Skeletal muscle satellite cell (primary cell): ENCODE results near the gene VAV2.
"Not testable (repeated sequence)": the region's sequence is repeated elsewhere in the genome, so short reads cannot be mapped to it uniquely, and the experiment has no call there.

Experiments
- H3K27me3 ChIP-seq: 2 replicates; pipeline ENCODE4 v1.7.0; 2013; ENCODE audit warnings: low read length; ENCODE audit not compliant: control insufficient read depth, insufficient read depth
- H3K36me3 ChIP-seq: 2 replicates; pipeline ENCODE4 v1.7.0; 2013; ENCODE audit warnings: mild to moderate bottlenecking, control low read depth, low read length; ENCODE audit not compliant: insufficient read depth
- H3K4me1 ChIP-seq: 2 replicates; pipeline ENCODE4 v1.7.0; 2013; ENCODE audit warnings: low read length; ENCODE audit not compliant: control insufficient read depth, insufficient read depth
- H3K4me2 ChIP-seq: 2 replicates; pipeline ENCODE4 v1.7.0; 2013; ENCODE audit warnings: mild to moderate bottlenecking, low read length
- H3K4me3 ChIP-seq: 2 replicates; pipeline ENCODE4 v1.7.0; 2013; ENCODE audit warnings: low read length
- H3K9ac ChIP-seq: 2 replicates; pipeline ENCODE4 v1.7.0; 2013; ENCODE audit warnings: mild to moderate bottlenecking, low read depth, low read length, moderate library complexity
- H3K9me3 ChIP-seq: replicated peaks from 2 replicates; pipeline ENCODE4 v1.7.0; 2013; ENCODE audit warnings: mild to moderate bottlenecking, control low read depth, low read length

Gene VAV2

DNA sequence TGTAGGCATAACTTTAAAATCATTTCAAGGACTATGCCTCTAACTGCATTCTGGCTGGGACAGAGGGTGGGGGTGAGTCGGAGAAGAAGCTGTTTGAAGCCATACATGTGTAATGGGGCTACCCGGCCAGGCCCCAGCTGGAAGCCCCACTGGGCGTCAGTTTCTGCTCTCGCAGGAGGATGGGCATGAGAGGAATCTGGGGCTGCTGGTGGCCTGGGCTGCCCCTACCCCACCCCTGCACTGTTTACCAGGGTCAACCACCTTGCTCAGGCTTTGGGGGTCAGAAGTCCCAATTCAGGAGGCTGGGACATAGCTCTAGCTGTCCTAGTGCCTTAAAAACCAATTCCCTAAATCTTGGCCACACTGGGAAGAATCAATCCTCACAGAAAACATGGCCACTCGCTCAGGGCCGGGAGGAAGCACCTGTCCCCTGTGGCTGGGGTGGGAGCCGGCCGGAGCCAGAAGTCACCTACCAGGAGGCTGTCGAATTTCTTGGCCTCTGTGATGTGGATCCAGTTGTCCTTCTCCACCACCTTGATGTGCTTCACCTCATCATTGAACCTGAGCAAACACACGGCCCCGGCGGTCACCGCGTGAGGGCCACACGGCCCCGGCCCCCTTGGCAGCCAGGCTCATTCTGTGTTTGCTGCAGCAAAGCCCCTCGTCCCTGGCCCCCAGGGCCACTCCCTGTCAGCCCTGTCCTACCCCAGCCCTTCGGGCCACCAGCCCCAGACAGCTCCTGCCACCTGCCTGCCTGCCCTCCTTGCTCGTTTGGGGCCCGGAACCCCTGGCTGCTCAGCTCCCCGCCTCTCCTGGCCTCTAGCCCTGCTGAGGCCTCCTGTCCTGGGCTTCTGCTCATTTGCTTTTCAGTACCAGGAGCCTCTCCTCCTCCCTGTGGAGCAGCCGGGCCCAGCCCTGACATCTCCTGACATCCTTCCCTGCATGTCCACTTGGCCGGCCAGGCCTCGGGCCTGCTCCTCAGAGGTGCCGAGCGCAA is 220.3 kb downstream of the VAV2 start:
- H3K9me3 ChIP-seq = peaks cover 10% of the 10 kb centered on the region
- no peaks in the 10 kb centered on the region for H3K27me3 ChIP-seq
- no peaks in the 10 kb centered on the region for H3K4me1 ChIP-seq
- H3K4me3 ChIP-seq = no peak overlapping the region
- no peak overlapping the region for H3K9ac ChIP-seq
- H3K36me3 ChIP-seq = peaks cover 64% of the 10 kb centered on the region
- no peak overlapping the region for H3K4me2 ChIP-seq

GRCh38 chr9:133770076-133770777 is 221.9 kb downstream of the VAV2 start:
- H3K4me3 ChIP-seq = no peak overlapping the region
- H3K9me3 ChIP-seq = peaks cover 10% of the 10 kb centered on the region
- H3K9ac ChIP-seq = no peak overlapping the region
- peaks cover 60% of the 10 kb centered on the region for H3K36me3 ChIP-seq
- H3K27me3 ChIP-seq = no peaks in the 10 kb centered on the region
- H3K4me1 ChIP-seq = no peaks in the 10 kb centered on the region
- no peak overlapping the region for H3K4me2 ChIP-seq

GRCh38 chr9:133769511-133770075 is 222.5 kb downstream of the VAV2 start:
- peaks cover 10% of the 10 kb centered on the region for H3K9me3 ChIP-seq
- no peak overlapping the region for H3K4me2 ChIP-seq
- no peak overlapping the region for H3K9ac ChIP-seq
- no peaks in the 10 kb centered on the region for H3K4me1 ChIP-seq
- H3K27me3 ChIP-seq = no peaks in the 10 kb centered on the region
- no peak overlapping the region for H3K4me3 ChIP-seq
- H3K36me3 ChIP-seq = peaks cover 53% of the 10 kb centered on the region

DNA sequence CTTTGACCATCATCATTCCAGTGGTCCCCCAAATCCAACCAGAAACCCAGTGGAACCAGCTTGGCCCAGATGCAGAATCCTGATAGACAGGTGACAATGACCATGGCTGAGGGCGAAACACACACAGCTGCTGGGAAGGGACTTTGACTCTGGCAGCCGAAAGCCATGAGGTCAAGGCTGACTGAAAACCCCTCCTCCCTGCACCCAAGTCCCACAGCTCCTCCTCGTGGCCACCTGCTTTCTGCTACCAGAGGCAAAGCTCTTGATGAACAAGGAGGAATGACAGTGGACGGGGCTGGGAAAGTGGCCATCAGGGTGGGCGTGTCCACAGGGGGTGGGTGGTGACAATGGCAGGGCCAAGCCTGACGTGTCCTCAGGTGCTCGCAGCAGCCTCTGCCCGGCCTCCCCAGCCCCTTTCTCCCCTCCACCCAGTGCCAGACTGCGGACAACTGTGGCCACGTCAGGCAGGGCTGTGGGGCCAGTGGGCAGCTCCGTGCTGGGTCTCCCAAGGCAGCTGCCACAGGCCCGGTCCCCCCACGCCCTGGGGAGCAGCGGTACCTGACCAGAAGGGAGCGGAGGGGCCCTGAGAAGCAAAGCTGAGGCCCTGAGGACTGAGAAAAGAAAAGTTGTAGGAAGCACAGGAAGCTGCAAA is 223.1 kb downstream of the VAV2 start:
- Histone ChIP-seq H3K4me3 (no peak overlapping the region), H3K27me3 (no peaks in the 10 kb centered on the region), H3K4me1 (peaks cover under 1% of the 10 kb centered on the region), H3K36me3 (peaks cover 50% of the 10 kb centered on the region), H3K9me3 (peaks cover 10% of the 10 kb centered on the region), H3K9ac (no peak overlapping the region), H3K4me2 (no peak overlapping the region)

DNA sequence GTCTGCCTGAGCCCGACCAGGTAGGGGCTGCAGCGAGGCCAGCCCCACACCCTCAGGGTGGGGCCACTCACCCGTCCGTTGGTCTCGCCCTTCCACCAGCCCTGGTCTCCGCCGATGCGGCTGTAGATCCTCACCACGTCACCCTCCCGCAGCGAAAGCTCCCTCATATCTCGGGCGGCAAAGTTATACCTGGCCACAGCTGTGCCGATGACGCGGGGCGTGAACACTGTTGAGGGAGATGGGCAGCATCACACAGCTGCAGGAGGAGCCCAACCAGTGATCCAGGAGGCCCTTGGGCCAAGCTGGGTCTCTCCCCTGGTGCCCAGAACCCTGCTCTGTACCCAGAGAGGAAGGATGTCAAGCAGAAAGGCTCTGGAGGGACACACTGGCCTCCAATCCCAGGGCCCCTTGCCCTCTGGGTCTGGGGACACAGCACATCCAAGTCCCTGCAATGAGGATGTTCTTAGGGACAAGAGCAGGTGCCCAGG is 223.7 kb downstream of the VAV2 start:
- H3K4me3 ChIP-seq = no peak overlapping the region
- peaks cover 51% of the 10 kb centered on the region for H3K36me3 ChIP-seq
- H3K4me2 ChIP-seq = no peak overlapping the region
- peaks cover 2% of the 10 kb centered on the region for H3K4me1 ChIP-seq
- H3K9me3 ChIP-seq = peaks cover 10% of the 10 kb centered on the region
- no peaks in the 10 kb centered on the region for H3K27me3 ChIP-seq
- no peak overlapping the region for H3K9ac ChIP-seq

GRCh38 chr9:133767625-133768024 is 224.5 kb downstream of the VAV2 start:
- Histone ChIP-seq H3K27me3 (no peaks in the 10 kb centered on the region), H3K4me1 (peaks cover 2% of the 10 kb centered on the region), H3K4me3 (no peak overlapping the region), H3K9ac (no peak overlapping the region), H3K4me2 (no peak overlapping the region), H3K9me3 (peaks cover 10% of the 10 kb centered on the region), H3K36me3 (peaks cover 52% of the 10 kb centered on the region)

- H3K9me3 ChIP-seq = peaks cover 10% of the 10 kb centered on the region
- peaks cover 2% of the 10 kb centered on the region for H3K4me1 ChIP-seq
- no peak overlapping the region for H3K4me3 ChIP-seq
- no peaks in the 10 kb centered on the region for H3K27me3 ChIP-seq
- H3K9ac ChIP-seq = no peak overlapping the region
- peaks cover 52% of the 10 kb centered on the region for H3K36me3 ChIP-seq
- no peak overlapping the region for H3K4me2 ChIP-seq
Observed at GRCh38 chr9:133767008-133767407, 225.1 kb downstream of the VAV2 start.

DNA sequence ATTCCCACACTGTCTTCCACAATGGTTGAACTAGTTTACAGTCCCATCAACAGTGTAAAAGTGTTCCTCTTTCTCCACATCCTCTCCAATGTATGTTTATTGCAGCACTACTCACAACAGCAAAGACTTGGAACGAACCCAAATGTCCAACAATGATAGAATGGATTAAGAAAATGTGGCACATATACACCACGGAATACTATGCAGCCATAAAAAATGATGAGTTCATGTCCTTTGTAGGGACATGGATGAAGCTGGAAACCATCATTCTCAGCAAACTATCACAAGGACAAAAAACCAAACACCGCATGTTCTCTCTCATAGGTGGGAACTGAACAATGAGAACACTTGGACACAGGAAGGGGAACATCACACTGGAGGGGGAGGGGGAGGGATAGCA is 225.9 kb downstream of the VAV2 start:
- H3K9ac ChIP-seq, H3K27me3 ChIP-seq, H3K4me3 ChIP-seq, H3K4me1 ChIP-seq, H3K4me2 ChIP-seq, H3K9me3 ChIP-seq: not testable (repeated sequence)
- H3K36me3 ChIP-seq = peaks cover 47% of the 10 kb centered on the region

DNA sequence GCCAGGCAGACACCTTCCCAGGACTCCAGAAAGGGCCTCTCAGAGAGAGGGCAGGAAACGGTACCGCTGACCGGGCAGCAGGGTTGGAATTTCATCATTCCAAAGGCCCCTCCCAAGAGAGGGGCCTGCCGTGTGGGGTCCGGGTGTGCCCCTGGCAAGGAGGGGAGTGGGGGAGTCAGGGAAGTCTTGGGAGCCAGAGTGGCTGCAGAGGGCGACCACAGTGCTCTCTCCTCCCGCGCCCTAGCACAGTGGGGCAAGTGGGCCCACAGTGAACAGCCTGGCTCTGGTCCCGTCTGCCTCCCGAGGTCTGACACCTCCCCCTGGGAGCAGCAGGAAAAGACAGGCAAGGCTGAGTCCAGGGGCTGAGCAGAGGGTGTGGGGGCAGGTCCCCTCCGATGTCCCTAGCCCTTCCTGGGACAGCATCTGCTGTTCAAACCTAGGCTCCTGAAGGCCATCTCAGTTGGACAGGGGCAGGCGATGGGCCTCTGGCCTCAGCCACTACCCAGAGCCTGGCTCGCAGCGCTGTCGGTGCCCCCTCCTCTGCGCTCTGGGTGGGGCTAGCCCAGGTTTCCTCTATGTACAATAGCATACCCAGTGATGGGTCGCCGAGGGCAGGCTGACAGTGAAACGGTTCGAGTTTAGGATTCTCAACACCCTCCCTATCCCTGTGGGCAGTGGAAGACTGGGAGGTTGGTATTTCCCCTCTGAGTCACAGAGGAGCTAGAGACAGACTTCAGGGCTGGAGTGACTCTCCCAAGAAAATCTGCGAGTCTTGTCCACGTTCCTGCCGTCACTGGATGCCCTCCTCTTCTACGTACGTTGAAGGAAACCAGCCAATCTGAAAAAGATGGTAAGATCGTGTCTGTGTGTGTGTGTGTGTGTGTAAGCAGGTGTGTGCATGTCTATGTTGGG is 228.6 kb downstream of the VAV2 start:
- peaks cover 2% of the 10 kb centered on the region for H3K4me1 ChIP-seq
- no peak overlapping the region for H3K4me2 ChIP-seq
- no peaks in the 10 kb centered on the region for H3K27me3 ChIP-seq
- no peak overlapping the region for H3K4me3 ChIP-seq
- H3K36me3 ChIP-seq = peaks cover 35% of the 10 kb centered on the region
- peaks cover 10% of the 10 kb centered on the region for H3K9me3 ChIP-seq
- H3K9ac ChIP-seq = no peak overlapping the region

DNA sequence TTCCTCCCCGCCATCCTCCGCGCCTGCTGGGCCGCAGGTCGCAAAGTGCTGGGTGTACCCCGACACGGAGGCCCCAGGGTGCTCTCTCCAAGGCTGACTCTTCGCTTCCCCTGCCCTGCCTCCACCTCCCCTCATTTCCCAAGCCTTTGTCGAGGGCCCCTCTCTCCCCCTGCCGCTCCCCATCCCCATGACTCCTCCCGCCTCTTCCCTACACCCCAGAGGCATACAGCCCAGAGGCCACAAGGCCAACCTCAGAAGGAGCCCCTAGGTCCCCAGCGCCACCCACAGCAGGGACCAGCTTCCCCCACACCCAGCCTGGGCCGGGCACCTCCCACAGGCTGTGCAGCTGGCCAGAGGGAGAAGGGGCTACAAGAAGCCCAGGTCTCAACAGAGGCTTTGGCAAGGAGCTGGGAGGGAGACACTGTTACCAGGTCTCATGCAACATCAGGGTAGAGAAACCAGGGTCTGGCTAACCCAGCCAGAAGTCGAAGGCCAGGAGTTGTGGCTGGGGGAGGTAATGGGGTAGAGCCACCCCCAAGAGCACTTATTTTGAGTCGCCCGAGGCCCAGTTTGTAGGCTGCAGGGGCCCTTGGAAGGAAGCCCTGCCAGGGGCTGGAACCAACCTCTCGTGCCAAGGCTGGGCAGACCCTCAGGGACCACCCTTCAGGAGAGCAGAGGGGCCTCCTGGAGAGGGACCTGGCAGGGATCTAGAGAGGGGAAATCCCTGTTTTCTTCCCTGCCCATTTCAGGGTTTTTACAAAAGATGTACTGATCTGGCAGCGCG is 229.4 kb downstream of the VAV2 start:
- Histone ChIP-seq H3K9ac (no peak overlapping the region), H3K4me2 (no peak overlapping the region), H3K9me3 (peaks cover 7% of the 10 kb centered on the region), H3K4me3 (no peak overlapping the region), H3K4me1 (peaks cover 2% of the 10 kb centered on the region), H3K27me3 (no peaks in the 10 kb centered on the region), H3K36me3 (peaks cover 31% of the 10 kb centered on the region)
